PC-9 (cell line): Measurements from ENCODE around the gene TMCO4.

Source experiments
- EZH2 ChIP-seq: fragments of 200-600 bp; sonication (generic); IDR thresholded peaks from 2 replicates; pipeline ENCODE4 v1.8.0; 2017; ENCODE audit warnings: antibody characterized with exemption, low read depth
- TF ChIP-seq, protein P1 (sequence below): fragments of 200-600 bp; sonication (generic); conservative IDR thresholded peaks from 2 replicates; pipeline ENCODE4 v1.6.1; 2017; ENCODE audit warnings: mixed run types, antibody characterized with exemption, mild to moderate bottlenecking, moderate library complexity

DNA sequence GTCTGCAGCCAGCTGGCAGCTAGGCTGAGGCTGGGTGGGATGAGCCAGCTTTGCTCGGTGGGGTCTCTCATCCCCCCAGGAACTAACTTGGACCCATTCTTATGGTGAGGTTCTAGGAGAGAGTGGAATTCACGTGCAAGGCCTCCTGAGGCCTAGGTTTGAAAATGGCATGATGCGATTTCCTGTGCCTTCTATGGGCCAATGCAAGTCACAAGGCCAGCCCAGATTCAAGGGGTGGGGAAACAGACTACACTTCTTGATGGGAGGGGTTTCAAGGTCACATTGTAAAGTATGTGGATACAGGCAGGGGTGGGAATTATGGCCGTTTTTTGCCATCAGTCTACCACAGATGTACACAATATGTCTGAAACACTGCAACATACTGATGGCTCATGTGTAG, 86.8 kb downstream of the TMCO4 start:
- TF ChIP-seq, protein P1, sequence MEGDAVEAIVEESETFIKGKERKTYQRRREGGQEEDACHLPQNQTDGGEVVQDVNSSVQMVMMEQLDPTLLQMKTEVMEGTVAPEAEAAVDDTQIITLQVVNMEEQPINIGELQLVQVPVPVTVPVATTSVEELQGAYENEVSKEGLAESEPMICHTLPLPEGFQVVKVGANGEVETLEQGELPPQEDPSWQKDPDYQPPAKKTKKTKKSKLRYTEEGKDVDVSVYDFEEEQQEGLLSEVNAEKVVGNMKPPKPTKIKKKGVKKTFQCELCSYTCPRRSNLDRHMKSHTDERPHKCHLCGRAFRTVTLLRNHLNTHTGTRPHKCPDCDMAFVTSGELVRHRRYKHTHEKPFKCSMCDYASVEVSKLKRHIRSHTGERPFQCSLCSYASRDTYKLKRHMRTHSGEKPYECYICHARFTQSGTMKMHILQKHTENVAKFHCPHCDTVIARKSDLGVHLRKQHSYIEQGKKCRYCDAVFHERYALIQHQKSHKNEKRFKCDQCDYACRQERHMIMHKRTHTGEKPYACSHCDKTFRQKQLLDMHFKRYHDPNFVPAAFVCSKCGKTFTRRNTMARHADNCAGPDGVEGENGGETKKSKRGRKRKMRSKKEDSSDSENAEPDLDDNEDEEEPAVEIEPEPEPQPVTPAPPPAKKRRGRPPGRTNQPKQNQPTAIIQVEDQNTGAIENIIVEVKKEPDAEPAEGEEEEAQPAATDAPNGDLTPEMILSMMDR, result no peak
- no peak for TF ChIP-seq EZH2
